HG03520 (cell line): Measurements from ENCODE around the gene C1S.
"Not testable (repeated sequence)": the region's sequence is repeated elsewhere in the genome, so short reads cannot be mapped to it uniquely, and the experiment has no call there.

Source experiments
- ATAC-seq: cut with Tn5 transposase; IDR thresholded peaks from one replicate; pipeline ENCODE4 v1.9.1; 2021; ENCODE audit warnings: mild to moderate bottlenecking, moderate library complexity; ENCODE audit not compliant: unreplicated experiment

Gene C1S

DNA sequence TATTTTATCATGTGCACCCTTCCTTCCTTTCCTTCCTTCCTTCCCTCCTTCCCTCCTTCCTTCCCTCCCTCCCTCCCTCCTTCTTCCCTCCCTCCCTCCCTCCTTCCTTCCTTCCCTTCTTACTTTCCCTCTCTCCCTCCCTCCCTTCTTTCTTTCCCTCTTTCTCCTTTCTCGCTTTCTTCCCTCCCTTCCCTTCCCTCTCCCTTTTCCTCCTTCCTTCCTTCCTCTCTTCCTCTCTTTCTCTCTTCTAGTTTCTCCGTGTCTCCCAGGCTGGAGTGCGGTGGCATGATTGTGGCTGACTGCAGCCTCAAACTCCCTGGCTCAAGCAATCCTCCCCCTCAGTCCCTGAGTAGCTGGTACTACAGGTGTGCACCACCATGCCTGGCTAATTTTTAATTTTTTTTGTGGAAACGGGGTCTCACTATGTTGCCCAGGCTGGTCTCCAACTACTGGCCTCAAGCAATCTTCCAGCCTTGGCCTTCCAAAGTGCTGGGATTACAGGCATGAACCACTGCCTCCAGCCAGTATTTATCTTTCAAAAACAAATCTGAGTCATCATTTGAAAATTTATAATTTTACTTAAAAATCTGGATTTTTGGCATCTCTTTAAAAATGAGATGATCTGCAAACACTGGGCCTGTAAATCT is 40.7 kb downstream of the C1S start:
- ATAC-seq = no peak

- ATAC-seq = no peak
Measured at GRCh38 chr12:7101694-7102131, 41.2 kb downstream of the C1S start.

DNA sequence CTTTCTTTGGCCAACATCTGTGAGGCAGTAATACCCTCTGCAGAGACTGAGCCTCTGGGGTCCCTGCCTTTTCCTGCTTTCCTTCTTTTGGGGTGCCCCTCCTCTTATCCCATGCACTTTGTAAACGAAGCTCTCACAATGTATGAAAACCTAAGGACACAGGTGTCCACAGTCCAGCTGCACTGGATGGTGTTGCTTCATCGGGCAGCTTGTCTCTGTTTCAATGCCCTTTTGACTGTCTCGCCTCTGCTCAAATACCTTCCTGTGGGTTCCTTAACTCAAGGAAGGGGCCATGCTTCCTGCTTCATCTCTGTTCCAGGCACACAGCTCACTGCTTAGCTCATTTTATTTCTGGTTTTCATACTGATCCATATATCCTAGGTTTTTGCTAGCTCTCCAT is 42.1 kb downstream of the C1S start:
- no peak for ATAC-seq

DNA sequence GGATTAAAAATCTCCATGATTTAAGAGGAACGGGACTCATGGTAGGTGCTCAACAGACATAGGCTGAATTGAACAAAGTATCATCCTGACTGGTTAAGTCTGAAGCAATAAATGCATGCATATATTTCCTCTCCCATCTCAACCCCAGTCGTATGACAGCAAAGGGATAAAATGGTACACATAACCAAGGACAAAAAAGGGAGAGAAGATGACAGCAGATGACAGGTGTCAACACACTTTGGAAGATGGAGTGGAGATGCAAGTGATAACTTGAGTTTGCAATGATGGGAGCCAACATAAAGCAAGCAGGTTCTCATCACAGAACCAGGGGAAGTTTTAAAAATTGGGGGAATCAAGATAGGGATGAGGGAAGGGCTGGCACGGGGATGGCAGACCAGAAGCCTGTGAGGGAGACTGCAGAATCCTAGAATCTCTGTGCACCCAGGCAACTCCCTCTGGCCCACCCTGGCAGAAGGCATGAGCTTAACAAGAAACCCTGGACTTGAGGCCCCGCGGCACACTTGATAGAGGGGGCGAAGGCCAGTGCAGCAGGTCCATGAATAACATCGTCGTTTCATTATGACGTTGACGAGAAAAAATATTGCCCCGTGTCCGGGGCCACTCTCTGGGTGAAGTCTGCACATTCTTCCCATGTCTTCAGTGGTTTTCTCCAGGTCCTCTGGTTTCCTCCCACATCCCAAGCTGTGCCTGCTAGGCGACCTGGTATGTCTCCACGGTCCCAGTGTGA is 43.5 kb downstream of the C1S start:
- no peak for ATAC-seq

DNA sequence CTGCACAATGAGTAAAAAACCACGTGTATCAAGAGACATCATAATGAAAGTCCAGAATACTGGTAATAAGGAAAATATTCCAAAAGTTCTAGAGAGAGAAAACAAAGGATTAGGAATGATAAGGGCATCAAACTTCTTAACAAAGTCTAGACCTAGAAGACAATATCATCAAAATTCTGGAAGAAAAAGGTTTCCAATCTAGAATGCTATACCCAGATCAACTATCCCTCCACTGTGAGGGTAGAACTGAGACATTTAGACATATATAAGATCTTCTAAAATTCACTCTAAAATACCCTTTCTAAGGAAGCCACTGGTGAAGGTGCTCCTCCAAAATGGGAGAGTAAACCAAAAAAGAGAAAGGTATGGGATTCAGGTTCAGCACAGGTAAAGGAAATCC is 45.6 kb downstream of the C1S start:
- no peak for ATAC-seq

GRCh38 chr12:7107181-7107580 is 46.7 kb downstream of the C1S start:
- not testable (repeated sequence) for ATAC-seq

- no peak for ATAC-seq
Measured at GRCh38 chr12:7107636-7108002, 47.1 kb downstream of the C1S start.

DNA sequence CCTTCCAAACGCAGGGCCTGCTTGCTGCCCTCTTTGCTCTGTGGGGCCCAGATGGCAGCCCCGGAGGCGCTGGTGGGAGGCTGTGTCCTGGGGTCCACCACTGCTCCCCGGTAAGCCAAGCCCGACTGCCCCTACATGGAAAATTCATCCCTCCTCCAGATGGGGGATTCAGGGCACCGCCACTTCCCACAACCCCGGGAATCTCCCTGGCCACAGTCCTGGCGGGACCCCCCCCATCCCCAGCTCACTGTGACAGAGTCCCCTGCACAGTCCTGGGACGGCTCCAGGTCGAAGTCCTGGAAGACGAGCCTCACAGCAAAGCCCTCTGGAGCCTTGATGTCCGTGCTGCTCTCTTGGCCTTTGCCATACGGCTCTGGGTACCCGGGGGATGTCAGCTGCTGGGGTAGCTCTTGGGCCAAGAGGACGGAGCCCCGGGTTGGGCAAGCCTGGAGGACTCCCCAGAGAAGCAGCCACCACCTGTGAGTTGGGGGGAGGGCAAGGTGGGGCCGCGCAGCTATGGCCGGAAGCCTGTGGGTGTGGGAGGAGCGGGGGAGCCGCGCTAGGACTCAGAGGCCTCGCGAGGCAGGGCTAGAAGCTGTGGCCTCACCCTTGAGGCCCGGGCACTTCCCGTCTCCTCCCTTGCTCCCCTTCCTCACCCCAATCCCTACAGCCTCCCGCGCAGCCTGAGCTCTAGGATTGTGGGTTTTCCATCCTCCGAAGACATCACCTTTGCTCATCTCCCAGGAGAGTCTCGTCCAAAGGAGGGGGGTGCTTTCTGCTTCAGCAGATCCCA is 47.7 kb downstream of the C1S start:
- peak; percentile 82 for ATAC-seq

GRCh38 chr12:7108796-7109571 is 48.5 kb downstream of the C1S start, which contains the start of gene C1RL:
C1RL (minus strand) TSS chr12:7109214; CDS start chr12:7109180, 34 bp downstream.
- no peak for ATAC-seq

- no peak for ATAC-seq
Measured at GRCh38 chr12:7109572-7109920, 49.0 kb downstream of the C1S start.

GRCh38 chr12:7110661-7111060 is 50.1 kb downstream of the C1S start:
- ATAC-seq = no peak

DNA sequence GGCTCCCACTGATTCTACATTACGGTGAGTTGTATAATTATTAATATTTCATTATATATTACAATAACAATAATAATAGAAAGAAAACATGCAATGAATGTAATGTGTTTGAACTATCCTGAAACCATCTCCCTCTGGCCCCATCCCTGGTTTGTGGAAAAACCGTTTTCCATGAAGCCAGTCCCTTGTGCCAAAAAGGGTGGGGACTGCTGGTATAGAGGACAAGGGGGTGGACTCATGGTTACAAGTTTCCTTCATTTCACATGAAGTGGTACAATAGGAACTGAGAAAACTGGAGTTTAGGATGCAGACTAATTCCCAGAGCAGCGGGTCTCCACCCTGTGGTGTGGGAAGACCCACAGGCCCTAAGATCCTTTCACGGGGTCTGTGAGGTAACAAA is 51.5 kb downstream of the C1S start:
- ATAC-seq = no peak

DNA sequence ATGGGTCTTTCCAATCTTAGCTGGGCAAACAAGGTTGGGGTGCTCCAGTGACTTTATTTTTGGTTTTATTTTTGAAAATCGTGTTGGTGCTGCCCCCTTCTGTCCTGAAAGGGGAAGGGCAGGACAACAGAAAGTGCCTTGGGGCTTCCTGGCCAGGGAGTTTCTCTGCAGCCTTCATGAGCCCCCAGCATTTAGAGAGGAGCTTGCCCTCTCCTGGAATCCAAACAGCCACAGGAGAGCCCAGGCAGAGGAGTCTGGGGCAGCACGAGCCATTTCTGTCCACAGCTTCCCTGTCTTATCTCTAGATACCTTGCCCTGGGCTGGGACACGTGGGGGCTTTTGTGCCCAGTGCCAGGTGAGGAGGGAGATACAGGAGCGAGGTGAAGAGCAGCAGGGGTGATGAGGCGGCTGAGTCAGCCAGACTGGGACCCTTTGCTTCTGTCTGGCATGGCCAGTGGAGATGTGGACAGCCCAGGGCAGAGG is 52.9 kb downstream of the C1S start:
- ATAC-seq = no peak

GRCh38 chr12:7114008-7114407 is 53.5 kb downstream of the C1S start:
- no peak for ATAC-seq

DNA sequence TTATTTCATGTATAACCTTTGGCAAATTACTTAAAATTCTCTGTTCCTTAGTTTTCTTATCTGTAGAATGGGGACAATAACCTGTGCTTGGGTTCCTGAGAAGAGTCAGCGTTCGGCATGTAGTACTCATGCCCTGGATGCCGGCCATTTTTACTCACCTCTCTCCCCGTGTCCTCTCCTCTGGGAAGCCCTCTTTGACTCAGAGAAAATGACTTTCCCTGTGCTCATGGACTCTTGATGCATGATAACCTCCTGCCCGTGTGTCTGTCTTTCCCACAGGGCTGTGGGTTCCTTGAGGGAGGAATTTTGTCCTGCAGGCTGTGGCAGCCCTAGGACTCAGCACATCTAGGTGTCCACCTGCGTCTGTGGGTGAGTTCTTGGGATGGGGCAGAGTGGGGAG is 54.3 kb downstream of the C1S start:
- ATAC-seq = no peak

DNA sequence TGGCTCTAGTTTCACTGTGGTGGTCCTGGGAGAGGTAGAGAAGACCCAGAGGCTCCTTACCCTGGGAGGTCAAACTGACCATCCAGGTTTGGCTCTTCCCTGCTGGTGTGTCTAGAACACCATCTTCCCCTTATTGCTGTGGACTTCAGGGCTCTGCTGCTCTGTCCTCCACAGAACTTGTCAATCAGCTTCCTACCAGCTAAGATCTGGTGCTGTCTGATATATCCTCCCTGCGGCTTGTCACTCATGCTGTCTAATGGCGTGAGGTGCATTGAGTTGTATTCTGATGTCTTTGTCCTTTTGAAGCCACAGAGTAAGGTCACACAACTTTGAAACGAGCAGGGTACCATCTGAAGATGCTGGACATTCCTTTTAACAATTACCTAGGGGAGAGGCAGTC is 55.7 kb downstream of the C1S start:
- no peak for ATAC-seq

DNA sequence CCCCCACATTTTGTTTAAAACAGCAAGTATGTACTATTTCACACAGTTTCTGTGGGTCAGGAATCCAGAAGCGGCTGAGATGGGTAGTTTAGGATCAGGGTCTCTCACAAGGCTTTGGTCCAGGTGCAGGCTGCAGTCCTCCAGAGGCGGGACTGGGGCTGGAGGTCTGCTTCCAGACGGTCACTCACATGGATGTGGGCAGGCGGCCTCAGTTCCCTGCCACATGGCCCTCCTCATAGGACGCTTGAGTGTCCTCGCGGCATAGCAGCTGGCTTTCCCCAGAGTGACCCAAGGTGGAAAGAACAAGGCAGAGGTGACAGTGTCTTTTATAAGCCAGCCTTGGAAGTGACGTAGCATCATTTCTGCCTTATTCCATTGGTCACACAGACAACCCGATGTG is 56.4 kb downstream of the C1S start:
- no peak for ATAC-seq

DNA sequence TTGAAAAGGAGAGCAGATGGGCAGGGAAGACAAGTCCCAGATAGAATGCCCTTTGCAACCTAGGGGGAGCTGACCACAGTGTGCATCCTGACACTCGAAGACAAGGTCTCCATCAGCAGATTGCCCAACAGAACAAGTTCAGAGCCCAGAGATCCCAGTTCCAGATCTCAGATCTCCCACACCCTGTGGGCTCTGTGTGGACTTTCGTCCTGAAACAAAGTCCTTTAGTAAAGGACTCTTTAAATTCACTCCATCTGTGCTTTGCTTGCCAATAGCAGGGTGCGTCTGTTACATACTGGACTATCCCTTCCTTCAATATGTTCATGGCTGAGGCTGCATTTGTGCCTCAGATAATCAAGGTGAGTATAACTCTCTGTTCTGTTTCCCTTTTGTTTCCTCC is 57.2 kb downstream of the C1S start:
- no peak for ATAC-seq

DNA sequence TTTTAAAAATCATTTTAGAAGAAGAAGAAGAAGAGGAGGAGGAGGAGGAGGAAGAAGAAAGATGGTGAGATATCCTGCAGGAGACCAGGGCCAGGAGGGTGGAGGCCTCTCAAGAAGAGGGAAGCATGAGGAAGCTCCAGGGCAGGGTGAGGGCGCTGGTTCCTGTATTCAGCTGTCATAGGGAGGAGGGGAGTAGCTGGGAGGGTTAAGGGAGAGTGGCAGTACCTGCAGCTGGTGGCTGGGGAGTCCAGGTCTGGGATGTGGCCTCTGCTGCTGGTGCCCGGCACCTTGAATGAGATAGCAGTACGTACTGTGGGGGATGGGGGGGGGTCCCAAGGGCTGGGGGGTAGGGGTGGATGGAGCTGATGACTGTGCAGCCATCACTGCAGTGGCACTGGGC is 58.4 kb downstream of the C1S start:
- ATAC-seq = no peak

GRCh38 chr12:7120166-7120565 is 59.6 kb downstream of the C1S start:
- no peak for ATAC-seq
